Mucosa of descending colon (tissue), 3 donors: ENCODE results near the gene LCAT. TPM values are rescaled to one million over a fixed set of nuclear protein-coding genes. Genes with fewer than 3 reads are reported as not detected.

Experiments
- ATAC-seq: fragments of 200-7000 bp; cut with Tn5 transposase; one replicate; pipeline ENCODE4 v1.9.1; 2020; ENCODE audit warnings: mild to moderate bottlenecking, moderate library complexity
- DNase-seq, 3 donors: peaks; one replicate each; pipeline ENCODE4 v3.0.0-alpha.2; 2020
- H3K36me3 ChIP-seq: fragments of 200-600 bp; one replicate; pipeline ENCODE4 v1.8.0; 2021; ENCODE audit warnings: low read depth, mild to moderate bottlenecking
- H3K4me1 ChIP-seq: fragments of 200-600 bp; one replicate; pipeline ENCODE4 v1.8.0; 2021; ENCODE audit warnings: low read depth, mild to moderate bottlenecking
- H3K4me3 ChIP-seq: fragments of 200-600 bp; one replicate; pipeline ENCODE4 v1.8.0; 2021; ENCODE audit warnings: mild to moderate bottlenecking
- H3K9me3 ChIP-seq: fragments of 200-600 bp; one replicate; pipeline ENCODE4 v1.8.0; 2021; ENCODE audit warnings: mild to moderate bottlenecking
- intact Hi-C, 2 donors: fragments of 100-400 bp; cut with DNase I in 1 of 2; cut with micrococcal nuclease in 1 of 2; formaldehyde crosslinking; loops; one replicate each; pipeline versions ENCODE4 v1.11.0 to v1.11.1; 2022; cut with DNase I, micrococcal nuclease
- total RNA-seq, 3 donors: library from RNA; stranded (reverse); fragmentation: NEBNext Ultra II Directional in 2 of 3; extraction: Animal tissue kit (Norgen Biotek cat#: 25700) in 2 of 3; gene quantifications; one replicate each; pipeline versions ENCODE4 v1.2.1 to v1.2.4, GENCODE V29; 2021 to 2023
- TF ChIP-seq, protein P1 (sequence below): fragments of 200-600 bp; IDR thresholded peaks from one replicate; pipeline ENCODE4 v1.8.0; 2022; ENCODE audit warnings: antibody characterized with exemption, mild to moderate bottlenecking
- donor health status: DM: no; HTN: no; CAD: no; lungs with moderate emphysema.
- donor health status: DM: no; HTN: no; CAD: no.
- donor health status: DM: no; HTN: yes; CAD: no.

LCAT gene
- total RNA-seq, 3 donors from 2014 or later: 2.2 to 20.3 (median 9.4) TPM

DNA sequence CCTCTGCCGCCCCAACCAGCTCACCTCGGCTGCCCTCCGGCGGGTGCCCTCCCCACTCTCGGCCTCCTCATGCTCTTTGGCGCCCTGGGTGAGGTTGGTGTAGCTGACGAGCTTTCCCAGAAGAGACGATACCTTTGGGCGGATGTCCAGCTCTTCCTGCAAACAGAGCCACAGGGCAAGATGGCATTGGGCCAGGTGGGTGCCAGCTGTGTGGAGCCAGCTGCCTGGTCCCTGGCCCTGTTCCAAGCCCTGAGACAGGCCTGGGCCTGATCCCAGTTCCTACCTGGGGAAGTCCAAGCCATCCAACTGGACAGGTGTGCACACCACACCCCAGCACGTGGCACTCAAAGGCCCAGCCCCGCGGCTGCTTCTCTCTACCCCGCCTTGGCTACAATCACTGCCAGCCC is 17.6 kb upstream of the LCAT start:
- intact Hi-C loops: no loop called here
- TF ChIP-seq, protein P1, sequence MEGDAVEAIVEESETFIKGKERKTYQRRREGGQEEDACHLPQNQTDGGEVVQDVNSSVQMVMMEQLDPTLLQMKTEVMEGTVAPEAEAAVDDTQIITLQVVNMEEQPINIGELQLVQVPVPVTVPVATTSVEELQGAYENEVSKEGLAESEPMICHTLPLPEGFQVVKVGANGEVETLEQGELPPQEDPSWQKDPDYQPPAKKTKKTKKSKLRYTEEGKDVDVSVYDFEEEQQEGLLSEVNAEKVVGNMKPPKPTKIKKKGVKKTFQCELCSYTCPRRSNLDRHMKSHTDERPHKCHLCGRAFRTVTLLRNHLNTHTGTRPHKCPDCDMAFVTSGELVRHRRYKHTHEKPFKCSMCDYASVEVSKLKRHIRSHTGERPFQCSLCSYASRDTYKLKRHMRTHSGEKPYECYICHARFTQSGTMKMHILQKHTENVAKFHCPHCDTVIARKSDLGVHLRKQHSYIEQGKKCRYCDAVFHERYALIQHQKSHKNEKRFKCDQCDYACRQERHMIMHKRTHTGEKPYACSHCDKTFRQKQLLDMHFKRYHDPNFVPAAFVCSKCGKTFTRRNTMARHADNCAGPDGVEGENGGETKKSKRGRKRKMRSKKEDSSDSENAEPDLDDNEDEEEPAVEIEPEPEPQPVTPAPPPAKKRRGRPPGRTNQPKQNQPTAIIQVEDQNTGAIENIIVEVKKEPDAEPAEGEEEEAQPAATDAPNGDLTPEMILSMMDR: no peak
- ATAC-seq: peak; percentile 92
- Histone ChIP-seq H3K4me1 (peaks cover 19% of the 10 kb centered on the region), H3K36me3 (no peaks in the 10 kb centered on the region), H3K4me3 (no peak overlapping the region), H3K9me3 (no peaks in the 10 kb centered on the region)
- DNase-seq: peak; percentile 89 to 94 (median 92)

DNA sequence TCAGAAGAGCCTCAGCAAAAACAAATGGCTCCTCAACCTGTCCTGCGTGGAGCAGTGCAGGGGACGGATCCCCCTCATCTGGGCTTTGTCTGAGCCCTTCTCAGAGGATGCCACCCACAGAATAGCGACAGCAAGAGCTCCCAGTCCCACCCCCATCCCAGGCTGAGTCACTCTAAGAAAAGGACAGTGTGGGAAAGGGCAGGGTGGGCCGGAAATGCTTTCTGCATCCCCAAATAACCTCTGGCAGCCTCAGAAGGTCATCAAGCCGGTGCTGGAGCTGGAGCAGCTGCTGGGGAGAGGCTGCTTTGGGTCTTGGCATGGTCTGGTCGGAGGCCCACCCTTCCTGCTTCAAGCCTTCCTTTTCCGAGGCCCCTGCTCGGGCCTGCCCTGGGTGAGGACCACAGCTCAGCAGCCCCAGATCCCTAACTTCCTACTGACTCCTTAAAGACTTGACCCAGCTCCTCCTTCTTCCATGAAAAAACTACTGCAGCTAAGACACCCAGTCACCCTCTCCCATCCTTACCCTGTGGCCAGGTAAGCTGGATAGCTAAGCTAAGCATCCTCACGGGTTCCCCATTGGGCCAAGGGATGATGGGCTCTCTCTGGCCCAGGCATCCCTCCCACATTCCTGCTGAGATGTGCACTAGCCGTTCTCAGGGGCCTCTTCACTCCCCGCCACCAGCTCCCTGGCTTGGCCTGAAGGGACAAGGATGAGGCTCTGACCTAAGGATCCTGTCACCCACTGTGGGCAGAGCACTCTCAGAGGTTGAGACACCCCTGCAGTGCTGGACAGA is 15.8 kb upstream of the LCAT start:
- no peaks in the 10 kb centered on the region for H3K9me3 ChIP-seq
- TF ChIP-seq, protein P1: no peak
- ATAC-seq: peak; percentile 62
- peaks cover 13% of the 10 kb centered on the region for H3K4me1 ChIP-seq
- H3K36me3 ChIP-seq: no peaks in the 10 kb centered on the region
- DNase-seq: peak in 2 of 3 donors; percentile 64 to 72
- intact Hi-C loops: no loop called here
- H3K4me3 ChIP-seq: no peak overlapping the region

DNA sequence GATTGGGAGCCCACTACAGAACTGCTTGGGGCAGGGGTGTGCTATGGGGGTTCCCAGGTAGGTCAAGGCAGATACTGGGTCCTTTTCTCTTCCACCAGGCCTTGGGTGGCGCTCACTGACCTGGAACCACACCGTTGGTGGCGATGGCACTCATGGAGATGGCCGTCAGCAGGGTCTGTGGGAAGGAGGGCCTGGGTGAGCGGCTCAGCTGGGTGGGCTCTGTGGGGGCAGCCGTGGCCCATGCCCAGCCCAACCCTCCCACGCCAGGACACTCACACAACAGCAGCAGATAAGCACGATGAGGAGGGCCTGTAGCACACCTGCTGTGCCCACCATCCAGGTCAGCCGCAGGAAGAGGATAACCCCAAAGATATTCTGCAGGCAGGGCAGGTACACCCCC is 13.7 kb upstream of the LCAT start:
- no peaks in the 10 kb centered on the region for H3K36me3 ChIP-seq
- intact Hi-C loops: no loop called here

DNA sequence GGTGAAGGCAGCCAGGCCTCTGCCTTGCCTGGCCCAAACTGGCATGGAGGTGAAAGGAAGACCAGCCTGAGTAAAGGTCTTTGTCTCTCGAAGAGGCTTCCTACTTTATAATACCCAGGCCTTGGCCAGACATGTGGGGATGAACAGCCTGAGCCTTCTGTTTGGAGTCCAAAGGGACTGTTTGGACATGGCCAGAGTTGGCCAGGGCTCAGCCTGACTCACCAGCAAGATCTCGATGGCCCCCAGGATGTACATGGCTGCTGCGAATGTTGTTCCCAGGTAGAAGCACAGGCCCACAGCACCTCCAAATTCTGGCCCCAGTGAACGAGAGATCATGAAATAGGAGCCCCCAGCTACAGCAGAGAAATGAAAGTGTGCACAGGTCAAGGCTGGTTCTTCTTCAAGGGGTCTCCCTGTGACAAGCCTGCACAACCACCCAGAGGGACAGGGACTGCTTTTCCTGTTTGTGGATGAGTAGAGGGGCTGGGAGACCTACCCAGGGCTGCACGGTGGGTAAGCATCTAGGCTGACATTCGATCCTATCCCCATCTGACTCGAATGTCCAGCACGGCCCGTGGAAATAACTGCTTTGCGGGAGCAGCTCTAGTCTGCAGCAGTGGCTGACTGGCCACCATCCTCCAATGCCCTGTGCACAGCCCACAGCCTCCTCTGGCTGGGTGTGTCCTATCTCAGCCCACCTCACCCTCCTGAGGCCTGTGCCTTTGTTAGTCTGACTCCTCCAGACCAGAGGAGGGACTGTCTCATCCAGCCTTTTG is 10.7 kb upstream of the LCAT start:
- TF ChIP-seq, protein P1: no peak
- H3K4me1 ChIP-seq: peaks cover 5% of the 10 kb centered on the region
- intact Hi-C loops: no loop called here
- no peaks in the 10 kb centered on the region for H3K9me3 ChIP-seq
- no peaks in the 10 kb centered on the region for H3K36me3 ChIP-seq
- H3K4me3 ChIP-seq: no peak overlapping the region
- ATAC-seq (no peak), DNase-seq (no peak)

More for the DNA sequence above, 13.7 kb upstream of the LCAT start:
- TF ChIP-seq, protein P1: no peak
- DNase-seq (no peak), ATAC-seq (no peak)
- H3K9me3 ChIP-seq: no peaks in the 10 kb centered on the region
- H3K4me3 ChIP-seq: no peak overlapping the region
- H3K4me1 ChIP-seq: peaks cover 13% of the 10 kb centered on the region

DNA sequence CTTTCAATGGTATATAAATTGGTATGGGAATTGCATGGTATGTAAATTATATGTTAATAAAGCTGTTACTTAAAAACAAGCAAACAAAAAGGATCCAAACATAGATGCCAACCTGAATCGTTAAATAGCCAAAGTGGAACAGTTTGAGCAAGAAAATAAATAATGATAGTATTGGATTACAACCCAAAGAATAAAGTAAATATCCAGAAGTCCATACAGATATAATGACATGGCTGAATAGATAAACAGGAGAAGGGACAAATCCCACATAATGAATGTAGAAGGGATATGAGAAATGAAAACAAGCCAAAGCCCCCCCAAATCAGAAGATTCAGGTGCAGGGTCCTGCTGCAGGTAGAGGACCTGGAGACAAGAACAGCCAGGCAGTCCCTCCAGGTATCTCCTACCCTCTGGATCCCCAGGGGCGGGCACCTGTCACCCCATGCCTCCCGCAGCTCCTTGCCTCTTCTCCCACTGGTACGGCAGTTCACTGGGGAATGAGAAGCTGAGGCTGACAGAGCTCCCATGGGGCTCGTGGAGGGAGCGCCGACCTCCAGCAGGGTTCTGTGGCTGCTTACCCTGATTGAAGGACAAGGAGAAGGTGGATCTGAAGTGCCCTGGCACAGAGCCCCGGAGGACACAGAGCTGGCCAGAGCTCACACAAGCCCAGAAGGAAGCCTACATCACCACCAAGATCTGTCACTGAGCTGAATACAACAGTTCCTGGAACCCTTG is 9.9 kb upstream of the LCAT start:
- no peaks in the 10 kb centered on the region for H3K4me1 ChIP-seq
- no peaks in the 10 kb centered on the region for H3K9me3 ChIP-seq
- DNase-seq (no peak), ATAC-seq (no peak)
- intact Hi-C loops: no loop called here
- TF ChIP-seq, protein P1: no peak
- no peaks in the 10 kb centered on the region for H3K36me3 ChIP-seq
- no peak overlapping the region for H3K4me3 ChIP-seq
